MCF 10A (cell line): ENCODE measurements around the gene MPV17L. TPM values are rescaled to one million over a fixed set of nuclear protein-coding genes. Genes with fewer than 3 reads are reported as not detected.
"Not testable (repeated sequence)": the region's sequence is repeated elsewhere in the genome, so short reads cannot be mapped to it uniquely, and the experiment has no call there.

Experiments
- BruUV-seq: library from RNA; stranded (reverse); fragments of 400-500 nt; replicated peaks from 2 replicates; lab custom pipeline; 2021; lab: Mats Ljungman, UMichigan
- CTCF ChIA-PET: fragments of 300-600 bp; sonication (Branson Sonifier 250); formaldehyde crosslinking; extraction: SDS; loops from one replicate; lab custom pipeline; 2021; ENCODE audit warnings: antibody characterized with exemption, inconsistent platforms; lab: Yijun Ruan, JAX
- POLR2A ChIA-PET: fragments of 300-600, 350-650 bp; sonication (Branson Sonifier 250); formaldehyde crosslinking; extraction: SDS; loops from one replicate; lab custom pipeline; 2020; ENCODE audit warnings: antibody characterized with exemption, inconsistent platforms; lab: Yijun Ruan, JAX
- DNase-seq: peaks from one replicate; pipeline ENCODE4 v3.0.0-alpha.2; 2018; ENCODE audit not compliant: unreplicated experiment
- H3K27ac Mint-ChIP-seq: one replicate; pipeline ENCODE4 v1.8.0; 2022; ENCODE audit warnings: mild to moderate bottlenecking, low read depth, mixed read lengths; ENCODE audit not compliant: unreplicated experiment
- H3K27me3 Mint-ChIP-seq: one replicate; pipeline ENCODE4 v1.8.0; 2022; ENCODE audit warnings: mixed read lengths; ENCODE audit not compliant: insufficient read depth, unreplicated experiment
- H3K36me3 Mint-ChIP-seq: one replicate; pipeline ENCODE4 v1.8.0; 2022; ENCODE audit warnings: mild to moderate bottlenecking, moderate library complexity, mixed read lengths; ENCODE audit not compliant: insufficient read depth, unreplicated experiment
- H3K4me1 Mint-ChIP-seq: one replicate; pipeline ENCODE4 v1.8.0; 2022; ENCODE audit warnings: mixed read lengths; ENCODE audit not compliant: insufficient read depth, unreplicated experiment
- H3K4me3 Mint-ChIP-seq: one replicate; pipeline ENCODE4 v1.8.0; 2022; ENCODE audit warnings: mild to moderate bottlenecking, moderate library complexity, mixed read lengths; ENCODE audit not compliant: unreplicated experiment
- H3K9me3 Mint-ChIP-seq: one replicate; pipeline ENCODE4 v1.8.0; 2022; ENCODE audit warnings: mixed read lengths; ENCODE audit not compliant: unreplicated experiment
- CTCF ChIP-seq: fragments of 200-600 bp; IDR thresholded peaks from one replicate; pipeline ENCODE4 v1.8.0; 2022; ENCODE audit warnings: antibody characterized with exemption, mild to moderate bottlenecking; ENCODE audit not compliant: unreplicated experiment
- intact Hi-C: fragments of 100-400 bp; cut with micrococcal nuclease; formaldehyde crosslinking; loops from 2 replicates; pipeline ENCODE4 v1.14.1; 2022
- total RNA-seq: library from RNA; stranded (reverse); gene quantifications from 2 replicates; pipeline ENCODE4 v1.2.3, GENCODE V29; 2022

MPV17L gene
- total RNA-seq, 1 experiment from 2014 or later = not detected

GRCh38 chr16:15439521-15439920 lies 44.0 kb downstream of the MPV17L start:
- Mint-ChIP-seq H3K4me1 (peaks cover 23% of the 10 kb centered on the region), H3K36me3 (no peaks in the 10 kb centered on the region), H3K4me3 (no peak overlapping the region), H3K27me3 (peaks cover 11% of the 10 kb centered on the region), H3K9me3 (no peaks in the 10 kb centered on the region), H3K27ac (peak overlapping the region; percentile 44)
- ChIA-PET POLR2A (interaction anchor here (0.9 to 1.5 kb wide), 2 partner anchors 14 to 26 kb away, joined by 3 read pairs; no protein-coding TSS in a partner anchor), CTCF (no interaction called here)
- DNase-seq = no peak
- intact Hi-C loops = no loop called here
- BruUV-seq = no TSS peak
- no peak for TF ChIP-seq CTCF

- no peak for TF ChIP-seq CTCF
- POLR2A ChIA-PET = interaction anchor here (1.0 kb wide), 1 partner anchor 25 kb away, joined by 3 read pairs; no protein-coding TSS in a partner anchor
- Mint-ChIP-seq H3K27me3 (peaks cover 5% of the 10 kb centered on the region), H3K9me3 (peaks cover 7% of the 10 kb centered on the region), H3K4me3 (no peak overlapping the region), H3K36me3 (no peaks in the 10 kb centered on the region), H3K27ac (peak overlapping the region; percentile 64), H3K4me1 (peaks cover 18% of the 10 kb centered on the region)
- CTCF ChIA-PET = no interaction called here
- intact Hi-C loops = no loop called here
- peak; percentile 58 for DNase-seq
- no TSS peak for BruUV-seq
These were observed 45.3 kb downstream of the MPV17L start for GRCh38 chr16:15440852-15441251.

- H3K27me3 Mint-ChIP-seq, DNase-seq, intact Hi-C loops, BruUV-seq, H3K9me3 Mint-ChIP-seq, H3K36me3 Mint-ChIP-seq, H3K4me3 Mint-ChIP-seq, H3K27ac Mint-ChIP-seq: not testable (repeated sequence)
- POLR2A ChIA-PET = interaction anchor here (1.7 kb wide), 1 partner anchor 10 kb away, joined by 3 read pairs; no protein-coding TSS in a partner anchor
- H3K4me1 Mint-ChIP-seq = peaks cover 17% of the 10 kb centered on the region
- CTCF ChIA-PET = interaction anchor here (0.5 kb wide), 1 partner anchor 397 kb away, joined by 4 read pairs; no protein-coding TSS in a partner anchor
These were observed 46.6 kb downstream of the MPV17L start for GRCh38 chr16:15442140-15442539.

GRCh38 chr16:15443753-15444152 lies 48.2 kb downstream of the MPV17L start:
- H3K4me3 Mint-ChIP-seq = no peak overlapping the region
- intact Hi-C loops = no loop called here
- no peaks in the 10 kb centered on the region for H3K36me3 Mint-ChIP-seq
- ChIA-PET POLR2A (interaction anchor here (0.6 to 1.1 kb wide), 3 partner anchors 33 to 200 kb away, joined by 3 read pairs; no protein-coding TSS in a partner anchor), CTCF (no interaction called here)
- no peaks in the 10 kb centered on the region for H3K27me3 Mint-ChIP-seq
- H3K4me1 Mint-ChIP-seq = peaks cover 17% of the 10 kb centered on the region
- peaks cover 7% of the 10 kb centered on the region for H3K9me3 Mint-ChIP-seq
- BruUV-seq = no TSS peak
- TF ChIP-seq CTCF = no peak
- DNase-seq = no peak
- no peak overlapping the region for H3K27ac Mint-ChIP-seq
